ENCODE measurements around the gene CPNE4. TPM values are rescaled to one million over a fixed set of nuclear protein-coding genes. Genes with fewer than 3 reads are reported as not detected.
"Not testable (repeated sequence)": the region's sequence is repeated elsewhere in the genome, so short reads cannot be mapped to it uniquely, and the experiment has no call there.

The CPNE4 gene
- total RNA-seq, 1 donor from 2014 or later = 34.5 TPM

DNA sequence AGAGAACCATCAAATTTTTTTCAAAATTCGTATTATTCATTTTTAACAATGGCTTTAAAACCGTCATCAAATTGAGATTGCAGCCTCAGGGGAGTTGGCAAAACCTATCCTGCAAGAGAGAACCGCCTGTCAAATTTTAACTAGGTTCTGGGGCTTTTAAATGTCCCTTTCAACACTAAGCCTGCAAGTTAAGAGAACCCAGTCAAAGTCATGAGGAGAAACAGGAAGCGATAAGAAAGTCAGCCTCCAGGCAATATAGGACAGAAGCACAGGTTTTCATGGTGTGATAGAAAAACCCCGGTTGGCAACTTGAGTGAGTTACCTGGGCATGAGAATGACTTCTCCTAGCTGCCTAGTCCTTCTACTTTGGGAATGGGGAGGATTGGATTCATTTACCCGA, 59.8 kb downstream of the CPNE4 start:
- intact Hi-C loops (cut with micrococcal nuclease) = no loop called here
- DNase-seq (no peak), ATAC-seq (no peak)

DNA sequence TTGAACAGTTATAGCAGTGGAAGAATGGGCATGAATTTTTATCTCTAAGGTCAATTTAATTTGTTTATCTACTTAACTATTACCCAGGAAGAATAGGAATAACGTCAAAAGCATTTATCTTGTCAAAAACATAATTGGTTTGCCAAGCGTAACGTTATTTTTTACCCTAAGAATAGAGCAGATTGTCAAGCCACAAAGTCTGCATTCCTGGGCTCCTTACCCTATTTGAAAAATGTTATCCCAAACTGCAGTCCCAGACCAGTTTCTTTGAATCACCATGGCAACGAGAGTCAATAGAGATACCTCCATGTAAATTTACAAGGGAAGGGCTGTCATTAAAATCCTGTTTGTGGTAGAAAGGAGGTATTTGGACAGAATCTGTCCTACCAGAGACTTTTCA, 61.1 kb downstream of the CPNE4 start:
- no peak for ATAC-seq
- intact Hi-C loops (cut with micrococcal nuclease) = no loop called here
- DNase-seq = no peak

DNA sequence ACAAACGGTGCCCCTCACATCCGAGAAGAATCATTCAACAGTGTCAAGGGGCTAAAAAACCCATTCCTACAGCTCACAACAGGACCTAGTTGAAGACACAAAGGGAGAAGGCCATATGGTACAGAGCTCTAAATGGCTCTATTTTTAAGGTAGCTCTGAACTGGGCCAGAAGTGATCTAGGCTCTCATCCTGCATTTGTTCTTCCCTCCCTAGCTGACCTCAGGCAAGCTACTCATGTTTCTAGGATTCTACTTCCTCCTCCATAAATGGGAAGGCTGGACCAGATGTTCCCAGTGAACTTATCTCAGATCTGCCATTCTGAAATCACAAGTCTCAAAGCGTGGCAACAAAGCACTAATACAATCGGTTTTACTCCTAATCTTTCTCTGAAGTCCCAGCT, 62.3 kb downstream of the CPNE4 start:
- ATAC-seq (no peak), DNase-seq (no peak)
- intact Hi-C loops (cut with micrococcal nuclease) = no loop called here

DNA sequence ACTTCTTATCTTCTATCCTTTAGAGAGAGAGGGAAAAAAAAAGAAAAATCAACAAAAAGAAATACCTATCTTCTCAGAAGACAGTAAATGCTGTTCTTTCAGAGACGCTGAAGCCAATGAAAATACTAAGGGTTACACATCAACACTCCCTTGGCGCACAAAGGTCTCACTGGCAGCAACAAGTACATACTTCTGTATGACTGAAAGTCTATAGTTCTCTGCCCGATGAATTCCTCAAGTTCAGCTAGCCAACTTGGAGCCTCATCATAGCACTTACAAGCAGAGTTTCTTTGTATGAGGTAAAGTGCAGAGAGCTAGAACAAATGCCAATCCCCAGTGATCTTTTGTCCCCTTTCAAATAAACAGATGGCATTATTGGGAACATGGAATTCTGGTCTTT, 62.7 kb downstream of the CPNE4 start:
- DNase-seq = no peak
- intact Hi-C loops (cut with micrococcal nuclease) = no loop called here
- no peak for ATAC-seq

DNA sequence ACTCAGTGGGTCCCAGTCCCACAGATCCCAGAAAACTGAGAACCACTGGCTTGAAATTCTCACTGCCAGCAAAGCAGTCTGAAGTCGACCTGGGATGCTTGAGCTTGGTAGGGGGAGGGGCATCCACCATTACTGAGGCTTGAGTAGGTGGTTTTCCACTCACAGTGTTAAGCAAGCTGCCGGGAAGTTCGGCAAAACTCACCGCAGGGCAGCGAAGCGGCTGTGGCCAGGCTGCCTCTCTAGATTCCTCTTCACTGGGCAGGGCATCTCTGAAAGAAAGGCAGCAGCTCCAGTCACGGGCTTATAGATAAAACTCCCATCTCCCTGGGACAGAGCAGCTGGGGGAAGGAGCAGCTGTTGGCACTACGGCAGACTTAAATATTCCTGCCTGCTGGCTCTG, 71.4 kb downstream of the CPNE4 start:
- DNase-seq; ATAC-seq; intact Hi-C loops (cut with micrococcal nuclease): not testable (repeated sequence)

DNA sequence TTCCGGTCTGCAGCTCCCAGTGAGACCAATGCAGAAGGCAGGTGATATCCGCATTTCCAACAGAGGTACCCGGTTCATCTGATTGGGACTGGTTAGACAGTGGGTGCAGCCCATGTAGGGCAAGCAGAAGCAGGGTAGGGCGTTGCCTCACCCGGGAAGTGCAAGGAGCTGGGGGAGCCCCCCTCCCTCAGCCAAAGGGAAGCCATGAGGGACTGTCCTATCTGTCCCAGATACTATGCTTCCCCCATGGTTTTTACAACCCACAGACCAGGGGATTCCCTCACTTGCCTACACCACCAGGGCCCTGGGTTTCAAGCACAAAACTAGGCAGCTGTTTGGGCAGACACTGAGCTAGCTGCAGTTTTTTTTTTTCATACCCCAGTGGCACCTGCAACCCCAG, 71.8 kb downstream of the CPNE4 start:
- intact Hi-C loops (cut with micrococcal nuclease) = no loop called here
- DNase-seq (no peak), ATAC-seq (no peak)

DNA sequence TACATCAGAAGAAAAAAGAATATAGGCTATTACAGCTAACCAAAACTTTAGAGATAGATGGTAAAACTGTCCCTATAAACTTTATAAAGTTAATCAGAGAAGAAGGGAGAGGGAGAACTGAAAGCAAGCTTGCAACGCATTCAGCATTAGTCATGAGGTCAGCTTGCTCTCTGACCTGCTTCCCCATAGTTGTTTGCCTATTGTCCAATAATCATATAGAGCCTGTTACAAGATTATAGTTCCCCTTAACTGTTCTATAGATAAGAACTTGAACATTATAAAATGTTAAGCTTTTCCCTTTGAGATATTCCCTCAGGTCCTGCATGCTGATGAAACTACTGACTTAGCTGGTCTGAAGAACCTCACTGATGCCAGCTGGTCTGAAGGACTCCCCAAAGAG, 74.5 kb downstream of the CPNE4 start:
- ATAC-seq (no peak), DNase-seq (no peak)
- intact Hi-C loops (cut with micrococcal nuclease) = no loop called here

DNA sequence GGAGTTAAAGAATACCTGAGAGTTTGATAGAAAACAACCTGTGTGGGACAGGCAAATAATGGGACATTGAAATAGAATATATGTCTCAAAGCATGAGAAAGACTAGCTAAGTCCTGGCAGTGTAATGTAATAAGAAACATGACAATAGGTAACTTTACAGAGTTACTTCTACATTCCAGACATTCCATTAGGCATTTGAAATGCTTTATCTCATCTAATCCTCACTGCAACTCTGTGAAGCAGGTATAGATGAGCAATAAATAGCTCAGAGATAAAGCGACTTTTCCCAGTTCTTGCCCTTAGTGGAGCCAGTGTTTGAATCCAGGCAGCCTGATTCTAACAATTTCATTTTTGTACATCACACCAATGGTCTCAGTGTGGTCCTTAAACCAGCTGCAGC, 76.8 kb downstream of the CPNE4 start:
- DNase-seq (no peak), ATAC-seq (no peak)
- intact Hi-C loops (cut with micrococcal nuclease) = loop anchor here (10.0 kb wide), 1 partner anchor 113 kb away; no protein-coding TSS in a partner anchor

DNA sequence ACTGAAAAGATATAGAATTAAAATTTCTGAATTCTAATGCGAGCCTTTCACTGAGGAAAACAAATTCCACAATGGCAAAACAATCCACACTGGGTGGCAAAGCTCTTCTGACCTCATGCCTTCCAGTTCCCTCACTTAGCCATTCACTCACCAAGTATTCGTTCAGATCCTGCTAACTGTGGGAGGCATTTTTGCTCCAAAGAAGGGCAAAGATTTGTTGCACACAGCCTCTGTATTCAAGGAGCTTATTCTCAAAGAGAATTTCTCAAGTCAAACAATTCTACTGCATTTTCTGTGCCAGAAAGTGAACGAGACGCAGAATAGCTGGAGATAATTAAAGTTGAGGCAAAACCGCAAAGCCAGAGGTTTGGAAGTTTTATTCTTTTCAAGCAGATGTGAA, 77.3 kb downstream of the CPNE4 start:
- DNase-seq (no peak), ATAC-seq (no peak)
- intact Hi-C loops (cut with micrococcal nuclease) = loop anchor here (10.0 kb wide), 1 partner anchor 113 kb away; no protein-coding TSS in a partner anchor

DNA sequence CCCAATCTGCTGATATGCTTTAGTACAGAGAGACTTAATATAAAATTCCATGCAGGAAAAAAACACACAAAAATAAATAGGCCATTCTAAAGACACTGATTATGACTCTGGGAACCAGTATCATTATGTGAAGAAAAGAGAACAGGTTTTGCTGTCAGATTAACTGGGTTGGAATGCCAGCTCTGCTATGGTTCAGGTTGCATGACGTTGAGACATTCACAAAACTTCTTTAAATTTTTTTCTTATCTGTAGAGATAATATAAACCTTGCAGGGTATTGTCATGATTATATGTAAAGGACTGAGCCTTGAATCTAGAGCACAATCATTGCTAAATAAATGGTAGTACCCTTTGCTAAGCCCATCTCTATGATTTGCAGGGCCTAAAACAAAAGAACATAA, 86.0 kb downstream of the CPNE4 start:
- intact Hi-C loops (cut with micrococcal nuclease) = no loop called here
- ATAC-seq (no peak), DNase-seq (no peak)

DNA sequence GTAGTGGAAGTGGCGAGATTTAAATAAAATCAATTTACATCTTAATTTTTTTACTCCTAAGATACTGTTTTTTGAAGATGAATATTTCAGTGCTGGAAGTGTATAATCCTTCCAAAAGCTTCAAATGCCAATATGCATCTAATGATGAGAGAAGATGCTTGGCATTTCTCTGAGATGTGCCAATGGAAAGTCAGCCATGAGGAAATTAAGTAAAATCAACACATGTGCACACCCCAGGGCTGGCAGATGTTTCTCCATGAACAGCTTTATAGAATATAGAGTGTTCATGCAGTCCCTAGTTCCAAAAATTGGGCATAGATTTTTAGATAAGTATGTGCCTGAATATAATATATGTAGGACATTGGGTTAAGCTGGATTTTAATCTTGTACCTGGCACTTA, 90.1 kb downstream of the CPNE4 start:
- intact Hi-C loops (cut with micrococcal nuclease) = no loop called here
- DNase-seq (no peak), ATAC-seq (no peak)

DNA sequence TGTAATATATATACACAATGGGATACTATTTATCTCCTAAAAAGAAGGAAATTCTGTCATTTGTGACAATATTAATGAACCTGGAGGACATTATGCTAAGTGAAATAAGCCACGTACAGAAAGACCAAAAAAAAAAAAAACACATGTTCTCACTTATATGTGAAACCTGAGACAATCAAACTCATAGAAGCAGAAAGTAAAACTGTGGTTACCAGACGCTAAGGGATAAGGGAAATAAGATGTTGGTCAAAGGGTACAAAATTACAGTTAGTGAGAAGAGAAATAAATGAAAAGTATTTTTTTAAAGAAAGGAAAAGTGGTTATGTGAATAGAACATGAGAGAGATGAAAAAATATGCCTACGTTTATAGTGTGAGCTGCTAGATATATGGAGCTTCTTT, 101.1 kb downstream of the CPNE4 start:
- ATAC-seq (no peak), DNase-seq (no peak)
- intact Hi-C loops (cut with micrococcal nuclease) = no loop called here

DNA sequence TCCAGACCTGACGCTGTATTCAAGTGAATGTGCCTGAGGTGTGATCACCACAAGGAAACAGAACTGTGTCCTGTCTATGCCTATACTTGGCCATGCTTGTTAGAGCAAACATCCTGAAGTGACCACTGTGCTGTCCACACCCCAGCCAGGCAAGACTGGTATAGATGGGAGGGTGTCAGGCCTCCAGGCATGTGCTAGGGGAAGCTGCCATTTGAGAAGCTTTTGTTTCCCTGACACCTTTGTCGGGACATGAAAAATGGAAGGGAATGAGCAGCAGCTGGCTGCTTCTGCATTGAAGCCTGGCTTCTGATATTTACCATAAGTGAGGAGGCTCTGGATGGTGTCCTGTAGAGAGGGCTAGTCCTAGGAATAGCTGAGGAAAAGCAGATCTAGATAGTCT, 106.2 kb downstream of the CPNE4 start:
- ATAC-seq = no peak
- no peak for DNase-seq
- intact Hi-C loops (cut with micrococcal nuclease) = no loop called here

DNA sequence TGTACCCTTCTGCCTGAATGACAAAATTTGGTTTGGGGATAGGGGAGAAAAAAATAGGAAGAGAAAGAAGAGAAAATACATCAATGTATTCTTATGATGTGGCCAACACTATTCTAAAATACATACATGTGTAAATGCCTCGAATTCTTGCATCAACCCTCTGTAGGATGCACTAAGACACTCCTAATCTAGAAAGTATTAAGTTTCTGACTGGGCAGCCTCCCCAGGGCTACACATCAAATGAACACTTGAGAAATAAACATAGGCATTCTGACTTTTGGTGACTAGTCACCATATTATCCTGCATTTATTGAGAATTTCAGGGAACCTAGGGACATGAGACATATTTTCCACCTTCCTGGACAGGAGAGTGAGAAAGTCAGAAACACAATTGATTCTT, 109.2 kb downstream of the CPNE4 start:
- ATAC-seq = no peak
- intact Hi-C loops (cut with micrococcal nuclease) = no loop called here
- DNase-seq = no peak

DNA sequence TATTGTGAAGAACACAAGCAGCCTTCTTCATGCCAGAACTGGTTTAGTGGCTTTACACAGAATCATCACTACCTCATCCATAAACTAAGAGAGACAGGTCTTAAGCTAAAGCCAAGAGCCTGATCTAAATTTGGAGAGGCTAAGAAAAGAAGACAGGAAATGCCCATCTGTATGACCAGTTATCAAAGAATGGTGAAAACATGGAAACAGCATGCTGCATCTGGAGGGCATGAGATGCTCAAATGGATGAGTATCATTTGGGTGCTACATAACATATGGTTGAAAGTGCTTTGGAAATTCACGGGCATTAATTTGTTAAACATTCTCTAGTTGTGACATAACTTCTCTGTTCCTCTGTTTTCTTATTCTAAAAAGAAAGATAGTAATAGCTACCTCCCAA, 112.5 kb downstream of the CPNE4 start:
- ATAC-seq = no peak

DNA sequence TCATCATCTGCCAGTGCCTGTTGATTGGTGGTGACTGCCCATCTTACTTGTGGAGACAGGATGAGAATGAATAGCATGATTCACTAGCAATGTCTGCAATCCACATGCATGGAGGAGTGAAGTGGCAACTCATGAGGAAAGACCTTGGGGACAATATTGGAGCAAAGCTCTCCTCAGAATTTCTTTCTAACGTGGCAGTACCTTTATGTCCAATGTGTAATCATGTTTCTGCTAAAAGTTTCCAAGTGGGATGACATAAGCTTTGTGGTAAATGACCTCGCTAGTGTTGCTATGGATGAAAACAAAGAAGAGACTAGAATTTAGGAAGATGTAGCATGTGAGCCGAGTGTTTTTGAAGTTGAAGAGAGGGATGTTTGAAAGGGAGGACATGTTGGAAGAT, 117.8 kb downstream of the CPNE4 start:
- DNase-seq (no peak), ATAC-seq (no peak)
- intact Hi-C loops (cut with micrococcal nuclease) = no loop called here

More for the DNA sequence above, 112.5 kb downstream of the CPNE4 start:
- intact Hi-C loops (cut with micrococcal nuclease) = no loop called here
- no peak for DNase-seq

DNA sequence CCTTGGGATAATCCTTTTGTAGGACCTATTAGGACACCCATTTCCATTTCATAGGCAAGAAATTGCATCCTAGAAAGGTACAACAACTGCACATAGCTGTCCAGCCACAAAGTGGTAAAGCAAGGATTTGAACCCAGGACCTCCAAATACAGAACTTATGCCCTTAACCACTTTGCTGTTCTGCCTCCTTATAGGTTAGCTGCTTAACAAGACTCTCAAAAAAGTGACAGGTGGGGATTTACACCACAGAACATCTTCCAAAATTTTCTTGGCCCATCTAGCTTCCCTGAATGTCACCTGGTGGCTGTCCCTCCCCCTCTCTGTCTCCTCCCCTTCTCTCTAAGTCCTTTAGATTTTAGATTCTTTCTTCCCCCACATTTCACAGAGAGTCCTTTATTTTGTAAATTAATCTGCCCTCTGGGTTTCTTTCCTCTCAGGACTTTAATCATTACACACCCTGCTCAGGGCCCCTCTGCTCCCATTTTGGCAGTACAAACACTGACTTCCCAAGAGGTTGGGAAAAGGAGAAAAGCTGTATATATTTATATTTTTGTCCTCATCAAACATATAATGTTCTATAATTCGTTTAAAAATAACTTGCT, 120.6 kb downstream of the CPNE4 start:
- no peak for DNase-seq
- ATAC-seq = no peak
- intact Hi-C loops (cut with micrococcal nuclease) = no loop called here

DNA sequence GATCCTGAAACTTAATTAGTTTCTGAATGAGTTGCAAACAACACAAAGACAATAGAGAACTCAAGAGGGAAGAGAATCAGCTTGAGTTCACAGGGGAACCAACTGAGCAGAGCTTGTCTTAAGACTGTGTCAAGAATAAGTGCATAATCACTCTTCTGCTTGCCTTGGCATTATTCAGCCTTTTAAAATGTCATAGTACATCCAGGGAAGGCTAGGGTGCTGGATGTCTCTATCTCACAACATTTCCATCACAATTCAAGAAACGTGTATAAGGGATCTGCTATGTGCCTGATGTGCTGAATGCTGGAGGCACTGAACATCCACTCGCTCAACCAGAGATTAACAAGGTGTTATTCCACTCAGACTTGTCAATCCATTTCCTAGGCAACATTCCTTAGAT, 122.6 kb downstream of the CPNE4 start:
- intact Hi-C loops (cut with micrococcal nuclease) = no loop called here
- no peak for ATAC-seq
- DNase-seq = no peak

DNA sequence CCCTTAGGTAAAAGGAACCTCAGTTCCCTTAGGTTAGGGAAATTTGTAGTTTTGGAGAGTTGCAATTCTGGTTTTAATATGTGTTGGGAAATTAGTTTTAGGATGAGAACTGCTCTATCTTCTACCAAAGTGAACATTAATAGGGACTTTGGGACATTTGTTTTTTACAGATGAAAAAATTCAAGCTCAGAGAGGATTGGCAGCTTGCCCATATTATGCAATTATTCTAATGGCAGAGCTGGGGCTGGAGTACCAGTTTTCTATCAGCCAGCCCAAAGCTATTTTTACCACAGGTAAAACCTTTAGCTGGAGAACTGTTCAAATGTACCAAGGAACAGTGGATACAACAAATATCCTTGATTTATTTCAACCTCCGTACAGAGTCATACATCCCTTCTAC, 127.0 kb downstream of the CPNE4 start:
- no peak for DNase-seq
- ATAC-seq = no peak
- intact Hi-C loops (cut with micrococcal nuclease) = no loop called here

DNA sequence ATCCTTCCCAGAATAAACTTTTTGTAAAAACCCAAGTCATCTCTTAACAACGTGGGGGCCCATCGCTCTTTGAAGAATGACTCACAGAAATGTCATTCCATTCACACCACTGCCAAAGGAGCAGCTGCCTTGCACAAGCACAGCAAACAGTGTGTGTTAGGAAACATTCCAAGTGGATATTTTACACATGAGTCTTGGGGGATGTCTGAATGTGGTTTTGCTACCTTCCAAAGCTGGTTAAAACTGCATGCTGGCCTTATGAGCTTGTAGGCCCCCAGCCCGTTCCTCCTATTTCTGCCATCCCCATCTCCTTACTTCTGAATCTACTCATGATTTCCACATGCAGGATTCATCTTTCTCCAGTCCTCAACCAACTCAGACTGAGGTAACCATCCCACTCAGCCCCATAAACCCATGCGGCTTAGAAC, 130.8 kb downstream of the CPNE4 start:
- DNase-seq (no peak), ATAC-seq (no peak)
- intact Hi-C loops (cut with micrococcal nuclease) = no loop called here

DNA sequence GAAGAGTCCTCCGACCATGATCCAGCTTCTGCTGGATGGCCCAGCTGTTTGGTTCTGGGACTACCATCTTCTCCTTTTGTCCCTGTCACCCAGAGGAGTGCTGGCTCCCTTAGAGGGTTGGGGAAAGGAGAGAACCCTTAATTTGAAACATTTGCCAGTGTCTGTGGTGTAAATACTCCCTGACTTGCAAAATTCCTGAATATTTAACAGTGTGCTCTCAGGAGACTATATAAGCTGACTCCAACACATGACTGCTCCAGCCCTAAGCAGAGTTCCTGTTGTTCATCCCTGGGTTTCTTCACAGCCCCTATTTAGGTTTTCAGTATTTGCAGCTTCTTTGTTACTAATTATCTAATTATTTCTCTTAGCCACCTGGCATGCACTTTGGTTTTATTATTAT, 133.1 kb downstream of the CPNE4 start:
- intact Hi-C loops (cut with micrococcal nuclease) = no loop called here
- ATAC-seq = no peak
- DNase-seq = no peak

DNA sequence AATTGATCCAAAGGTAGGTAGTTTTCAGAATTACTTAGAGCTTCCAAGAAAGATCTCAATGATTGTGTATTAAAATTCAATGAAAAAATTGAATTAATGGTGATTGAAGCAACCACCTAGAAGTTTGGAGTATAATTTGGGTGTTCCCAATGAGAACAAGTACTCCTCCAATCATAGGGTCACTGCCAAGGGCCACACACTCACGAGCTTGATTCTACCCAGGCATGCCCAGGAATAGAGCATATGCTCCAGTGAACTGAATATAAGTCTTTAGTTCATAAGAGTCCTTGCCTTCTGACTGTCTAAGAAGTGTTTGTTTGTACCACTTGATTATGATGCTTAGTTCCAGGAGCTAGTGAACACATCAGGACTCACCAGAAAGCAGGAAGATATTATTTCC, 133.9 kb downstream of the CPNE4 start:
- DNase-seq (no peak), ATAC-seq (no peak)
- intact Hi-C loops (cut with micrococcal nuclease) = no loop called here

Measured in left ventricle myocardium superior (tissue), 1 donor.